HUES6 (cell line): ENCODE data around the gene CLNS1A.
"Not testable (repeated sequence)": the region's sequence is repeated elsewhere in the genome, so short reads cannot be mapped to it uniquely, and the experiment has no call there.

Experiments
- H3K27ac ChIP-seq: 2 replicates; pipeline ENCODE4 v1.7.0; 2013; ENCODE audit warnings: low read depth, mild to moderate bottlenecking, low read length, inconsistent platforms
- H3K27me3 ChIP-seq: 2 replicates; pipeline ENCODE4 v1.6.1; 2013; ENCODE audit warnings: low read length; ENCODE audit not compliant: control insufficient read depth, insufficient read depth
- H3K36me3 ChIP-seq: 2 replicates; pipeline ENCODE4 v1.6.1; 2013; ENCODE audit warnings: low read length; ENCODE audit not compliant: control insufficient read depth, insufficient read depth
- H3K4me1 ChIP-seq: 2 replicates; pipeline ENCODE4 v1.6.1; 2013; ENCODE audit warnings: low read length; ENCODE audit not compliant: control insufficient read depth, insufficient read depth
- H3K4me3 ChIP-seq: 2 replicates; pipeline ENCODE4 v1.5.1; 2013; ENCODE audit warnings: low read depth, low read length
- H3K9ac ChIP-seq: one replicate; pipeline ENCODE4 v1.6.1; 2013; ENCODE audit warnings: mild to moderate bottlenecking, low read length
- H3K9me3 ChIP-seq: 2 replicates; pipeline ENCODE4 v1.6.1; 2013; ENCODE audit warnings: low read depth, low read length; ENCODE audit not compliant: control insufficient read depth, insufficient read depth

Gene CLNS1A

GRCh38 chr11:77656362-77656761 is 18.8 kb upstream of the CLNS1A start:
- H3K9me3 ChIP-seq, result no peaks in the 10 kb centered on the region
- no peak overlapping the region for H3K27ac ChIP-seq

GRCh38 chr11:77654770-77655434 is 17.3 kb upstream of the CLNS1A start:
- Histone ChIP-seq H3K9ac (no peak overlapping the region), H3K9me3 (no peaks in the 10 kb centered on the region), H3K4me1 (0 out of 2 replicates have a peak, but pooled peaks cover 3% of the 10 kb centered on the region), H3K27ac (no peak overlapping the region), H3K36me3 (no peaks in the 10 kb centered on the region), H3K27me3 (no peaks in the 10 kb centered on the region), H3K4me3 (no peak overlapping the region)

More at GRCh38 chr11:77656362-77656761, 18.8 kb upstream of the CLNS1A start:
- no peaks in the 10 kb centered on the region for H3K27me3 ChIP-seq
- 0 out of 2 replicates have a peak, but pooled peaks cover 3% of the 10 kb centered on the region for H3K4me1 ChIP-seq
- H3K4me3 ChIP-seq, result no peak overlapping the region
- no peak overlapping the region for H3K9ac ChIP-seq
- no peaks in the 10 kb centered on the region for H3K36me3 ChIP-seq

DNA sequence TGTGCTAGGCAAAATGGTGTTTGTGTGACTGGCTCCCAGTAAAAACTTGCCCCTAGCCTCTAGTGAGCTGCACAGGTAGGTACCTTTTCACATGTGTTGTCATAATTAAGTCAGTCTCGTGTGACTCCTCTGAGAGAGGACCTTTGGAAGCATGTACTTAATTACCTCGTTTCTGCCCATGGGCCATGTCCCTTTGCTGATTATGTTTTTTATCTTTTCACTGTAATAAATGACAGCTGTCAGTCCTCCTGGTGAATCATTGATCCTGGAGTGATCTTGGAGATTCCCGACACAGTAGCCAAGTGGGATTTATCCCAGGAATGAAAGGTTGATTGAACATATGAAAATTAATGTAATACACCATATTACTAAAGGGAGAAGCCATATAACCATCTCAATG is 12.5 kb upstream of the CLNS1A start:
- Histone ChIP-seq H3K4me3 (no peak overlapping the region), H3K27ac (no peak overlapping the region), H3K9me3 (no peaks in the 10 kb centered on the region), H3K9ac (no peak overlapping the region), H3K4me1 (no peaks in the 10 kb centered on the region), H3K36me3 (no peaks in the 10 kb centered on the region), H3K27me3 (no peaks in the 10 kb centered on the region)

GRCh38 chr11:77647654-77648305 is 10.2 kb upstream of the CLNS1A start:
- Histone ChIP-seq H3K27ac (no peak overlapping the region), H3K4me1 (peaks cover 5% of the 10 kb centered on the region; the same call in 1 of the 2 replicates)

GRCh38 chr11:77644887-77645286 is 7.3 kb upstream of the CLNS1A start:
- Histone ChIP-seq H3K4me3 (no peak overlapping the region), H3K36me3 (no peaks in the 10 kb centered on the region), H3K9me3 (no peaks in the 10 kb centered on the region), H3K27me3 (no peaks in the 10 kb centered on the region), H3K27ac (no peak overlapping the region), H3K9ac (no peak overlapping the region), H3K4me1 (peaks cover 5% of the 10 kb centered on the region; the same call in 1 of the 2 replicates)

More at GRCh38 chr11:77647654-77648305, 10.2 kb upstream of the CLNS1A start:
- no peak overlapping the region for H3K9ac ChIP-seq
- H3K9me3 ChIP-seq, result no peaks in the 10 kb centered on the region
- no peaks in the 10 kb centered on the region for H3K27me3 ChIP-seq
- no peaks in the 10 kb centered on the region for H3K36me3 ChIP-seq
- H3K4me3 ChIP-seq, result no peak overlapping the region

DNA sequence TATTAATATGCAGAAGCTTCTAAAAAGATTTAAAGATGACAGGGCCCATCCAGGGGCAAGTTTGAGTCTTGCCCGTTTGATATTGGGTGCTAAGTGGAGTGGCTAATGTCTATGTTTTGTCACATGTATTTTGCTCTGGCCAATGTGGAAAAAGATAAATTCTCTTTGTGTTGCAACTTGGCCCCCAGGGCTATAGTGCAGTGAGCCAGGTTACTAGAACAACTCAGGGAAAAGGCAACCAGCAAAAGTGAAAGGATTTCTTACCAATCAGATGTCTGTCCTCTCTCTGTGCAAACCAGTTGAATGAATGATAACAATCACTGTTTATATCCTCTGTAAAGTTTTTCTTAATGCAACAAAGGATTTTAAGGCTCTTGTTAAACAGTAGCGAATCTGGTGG is 4.6 kb upstream of the CLNS1A start:
- Histone ChIP-seq H3K36me3 (no peaks in the 10 kb centered on the region), H3K9me3 (no peaks in the 10 kb centered on the region), H3K9ac (no peak overlapping the region), H3K27ac (no peak overlapping the region), H3K27me3 (no peaks in the 10 kb centered on the region), H3K4me1 (peaks cover 8% of the 10 kb centered on the region; the same call in 1 of the 2 replicates), H3K4me3 (no peak overlapping the region)

GRCh38 chr11:77636731-77637344 is 756 bp downstream of the CLNS1A start:
- Histone ChIP-seq H3K27me3 (no peaks in the 10 kb centered on the region), H3K27ac (peak overlapping the region; percentile 80; the same call in 1 of the 2 replicates), H3K4me3 (peak overlapping the region; percentile 88)

DNA sequence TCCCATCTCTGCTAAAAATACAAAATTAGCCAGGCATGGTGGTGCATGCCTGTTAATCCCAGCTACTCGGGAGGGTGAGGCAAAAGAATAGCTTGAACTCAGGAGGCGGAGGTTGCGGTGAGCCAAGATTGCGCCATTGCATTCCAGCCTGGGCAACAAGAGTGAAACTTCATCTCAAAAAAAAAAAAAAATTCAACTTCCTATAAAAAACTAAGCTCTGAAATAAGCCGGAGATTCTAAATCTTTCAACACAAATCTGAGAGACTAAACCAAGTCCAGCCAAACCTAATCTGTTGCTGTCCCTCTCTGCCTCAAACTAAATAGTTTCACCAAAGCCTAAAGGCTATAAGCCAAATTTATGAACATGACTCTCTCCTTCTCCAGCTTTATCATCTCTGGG is 3.7 kb downstream of the CLNS1A start:
- H3K27me3 ChIP-seq, H3K9me3 ChIP-seq, H3K9ac ChIP-seq, H3K4me3 ChIP-seq, H3K27ac ChIP-seq, H3K4me1 ChIP-seq: not testable (repeated sequence)
- H3K36me3 ChIP-seq, result peaks cover 15% of the 10 kb centered on the region

More at GRCh38 chr11:77636731-77637344, 756 bp downstream of the CLNS1A start:
- peaks cover 7% of the 10 kb centered on the region; the same call in 1 of the 2 replicates for H3K36me3 ChIP-seq
- no peaks in the 10 kb centered on the region for H3K9me3 ChIP-seq
- peak overlapping the region; percentile 93 for H3K9ac ChIP-seq
- 0 out of 2 replicates have a peak, but pooled peaks cover 3% of the 10 kb centered on the region for H3K4me1 ChIP-seq

DNA sequence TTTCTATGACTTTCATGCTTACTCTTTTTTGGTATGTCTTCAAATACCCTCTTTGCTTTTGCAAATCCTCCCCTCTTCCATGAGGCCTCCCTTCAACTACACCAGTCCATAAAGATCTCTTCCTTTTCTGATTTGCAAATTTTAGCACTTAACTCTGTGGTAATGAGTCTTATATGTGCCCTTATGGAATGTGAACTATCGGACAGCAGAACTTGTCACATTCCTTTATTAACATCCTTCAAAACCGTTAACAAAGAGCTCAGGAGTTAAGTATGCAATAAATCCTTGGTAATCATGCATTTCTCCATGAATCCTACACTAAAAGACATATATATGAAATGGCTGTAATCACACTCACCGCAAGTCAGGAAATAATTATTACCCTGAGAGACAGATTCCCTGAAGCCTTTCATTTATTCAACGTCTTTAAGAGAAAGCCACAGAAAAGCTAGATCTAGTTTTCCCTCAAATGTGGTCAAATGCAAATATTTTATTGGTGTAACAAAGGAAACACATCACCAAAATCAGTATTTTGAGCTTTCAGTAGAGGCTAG is 7.4 kb downstream of the CLNS1A start:
- Histone ChIP-seq H3K4me1 (no peaks in the 10 kb centered on the region), H3K27me3 (no peaks in the 10 kb centered on the region), H3K9ac (no peak overlapping the region), H3K9me3 (no peaks in the 10 kb centered on the region), H3K27ac (no peak overlapping the region), H3K4me3 (no peak overlapping the region), H3K36me3 (peaks cover 39% of the 10 kb centered on the region)

GRCh38 chr11:77619576-77620198 is 17.9 kb downstream of the CLNS1A start:
- no peak overlapping the region for H3K4me3 ChIP-seq
- H3K36me3 ChIP-seq, result peaks cover 81% of the 10 kb centered on the region
- no peak overlapping the region for H3K9ac ChIP-seq
- no peaks in the 10 kb centered on the region for H3K27me3 ChIP-seq
- H3K27ac ChIP-seq, result no peak overlapping the region
- H3K9me3 ChIP-seq, result no peaks in the 10 kb centered on the region
- H3K4me1 ChIP-seq, result no peaks in the 10 kb centered on the region
